Vagina (tissue), 2 donors: ENCODE results near the gene WDHD1. TPM values are rescaled to one million over a fixed set of nuclear protein-coding genes. Genes with fewer than 3 reads are reported as not detected.

ENCODE experiments used
- DNase-seq, 2 donors: peaks; one replicate each; pipeline ENCODE4 v3.0.0-alpha.2; 2017; ENCODE audit errors: extremely low spot score in 2 of 2
- H3K27ac ChIP-seq: fragments of 200-600 bp; sonication (generic); one replicate; pipeline ENCODE4 v1.5.1; 2019
- H3K27me3 ChIP-seq: fragments of 200-600 bp; sonication (generic); one replicate; pipeline ENCODE4 v1.5.1; 2019
- H3K36me3 ChIP-seq, 2 donors: fragments of 200-600 bp; sonication (generic); one replicate each; pipeline ENCODE4 v1.5.1; 2017 to 2019
- H3K4me1 ChIP-seq: fragments of 200-600 bp; sonication (generic); one replicate; pipeline ENCODE4 v1.5.1; 2019
- H3K4me3 ChIP-seq, 2 donors: fragments of 200-600 bp; sonication (generic); 1 replicate in 1 of 2; 2 replicates in 1 of 2; pipeline ENCODE4 v1.5.1; 2016 to 2019
- H3K9me3 ChIP-seq: fragments of 200-600 bp; sonication (generic); one replicate; pipeline ENCODE4 v1.5.1; 2019
- CTCF ChIP-seq, 3 experiments: fragments of 450-650 bp in 2 of 3; fragments of 200-600 bp in 1 of 3; sonication (generic) in 1 of 3; IDR thresholded peaks; one replicate each; pipeline ENCODE4 v1.5.1; 2017 to 2019; ENCODE audit warnings: antibody characterized with exemption in 3 of 3, mild to moderate bottlenecking in 2 of 3, moderate library complexity in 2 of 3
- POLR2A ChIP-seq, 2 donors: fragments of 450-650 bp; IDR thresholded peaks; one replicate each; pipeline ENCODE4 v1.6.1; 2017; ENCODE audit warnings: antibody characterized with exemption in 2 of 2, mild to moderate bottlenecking in 2 of 2, moderate library complexity in 2 of 2
- POLR2AphosphoS5 ChIP-seq, 2 donors: sonication (generic); formaldehyde crosslinking; IDR thresholded peaks; one replicate each; pipeline ENCODE4 v1.9.0; 2017; ENCODE audit warnings: antibody characterized with exemption in 2 of 2, mild to moderate bottlenecking in 2 of 2, low read depth in 1 of 2; ENCODE audit not compliant: insufficient read depth in 1 of 2
- intact Hi-C: fragments of 100-400 bp; cut with DNase I; formaldehyde crosslinking; loops from one replicate; pipeline ENCODE4 v1.15.1; 2023
- total RNA-seq: library from RNA; depleted of rRNA; stranded (reverse); fragments of >200 nt; gene quantifications from one replicate; pipeline ENCODE4 v1.2.3, GENCODE V29; 2016

The WDHD1 gene
- total RNA-seq, 1 donor from 2014 or later: 3.2 TPM

GRCh38 chr14:54981698-54982097, 45.2 kb downstream of the WDHD1 start:
- Histone ChIP-seq H3K36me3 (no peaks in the 10 kb centered on the region), H3K9me3 (no peaks in the 10 kb centered on the region), H3K4me3 (no peak overlapping the region), H3K4me1 (no peaks in the 10 kb centered on the region), H3K27me3 (no peaks in the 10 kb centered on the region), H3K27ac (no peak overlapping the region)
- no peak for DNase-seq
- intact Hi-C loops: no loop called here
- TF ChIP-seq POLR2A (IDR thresholded peaks at IDR 0.05) (no peak), CTCF (IDR thresholded peaks at IDR 0.05) (no peak), POLR2AphosphoS5 (IDR thresholded peaks at IDR 0.05; ENCODE audit: insufficient read depth in 1 of 2, low read depth in 1 of 2) (no peak)

GRCh38 chr14:54979039-54979438, 47.9 kb downstream of the WDHD1 start:
- intact Hi-C loops: no loop called here
- H3K27ac ChIP-seq: no peak overlapping the region
- no peaks in the 10 kb centered on the region for H3K4me1 ChIP-seq
- no peaks in the 10 kb centered on the region for H3K27me3 ChIP-seq
- H3K4me3 ChIP-seq: no peak overlapping the region
- H3K9me3 ChIP-seq: no peaks in the 10 kb centered on the region
- DNase-seq: no peak
- H3K36me3 ChIP-seq: no peaks in the 10 kb centered on the region
- no peak for TF ChIP-seq POLR2AphosphoS5 (IDR thresholded peaks at IDR 0.05; ENCODE audit: insufficient read depth in 1 of 2, low read depth in 1 of 2)
- no peak for TF ChIP-seq CTCF (IDR thresholded peaks at IDR 0.05)
- no peak for TF ChIP-seq POLR2A (IDR thresholded peaks at IDR 0.05)

- Histone ChIP-seq H3K27ac (no peak overlapping the region), H3K27me3 (no peaks in the 10 kb centered on the region), H3K4me3 (no peak overlapping the region), H3K4me1 (no peaks in the 10 kb centered on the region), H3K36me3 (no peaks in the 10 kb centered on the region), H3K9me3 (no peaks in the 10 kb centered on the region)
- DNase-seq: no peak
- intact Hi-C loops: no loop called here
- no peak for TF ChIP-seq POLR2AphosphoS5 (IDR thresholded peaks at IDR 0.05; ENCODE audit: insufficient read depth in 1 of 2, low read depth in 1 of 2)
- TF ChIP-seq CTCF (IDR thresholded peaks at IDR 0.05): no peak
- TF ChIP-seq POLR2A (IDR thresholded peaks at IDR 0.05): no peak
These were observed 50.6 kb downstream of the WDHD1 start for GRCh38 chr14:54976316-54976715.

GRCh38 chr14:54975856-54976255, 51.0 kb downstream of the WDHD1 start:
- intact Hi-C loops: no loop called here
- Histone ChIP-seq H3K36me3 (no peaks in the 10 kb centered on the region), H3K27me3 (no peaks in the 10 kb centered on the region), H3K27ac (no peak overlapping the region), H3K4me3 (no peak overlapping the region), H3K9me3 (no peaks in the 10 kb centered on the region), H3K4me1 (no peaks in the 10 kb centered on the region)
- no peak for DNase-seq
- TF ChIP-seq POLR2AphosphoS5 (IDR thresholded peaks at IDR 0.05; ENCODE audit: insufficient read depth in 1 of 2, low read depth in 1 of 2): no peak
- TF ChIP-seq POLR2A (IDR thresholded peaks at IDR 0.05): no peak
- no peak for TF ChIP-seq CTCF (IDR thresholded peaks at IDR 0.05)

- Histone ChIP-seq H3K4me3 (no peak overlapping the region), H3K9me3 (no peaks in the 10 kb centered on the region), H3K27me3 (no peaks in the 10 kb centered on the region), H3K27ac (no peak overlapping the region), H3K36me3 (no peaks in the 10 kb centered on the region), H3K4me1 (no peaks in the 10 kb centered on the region)
- no peak for TF ChIP-seq CTCF (IDR thresholded peaks at IDR 0.05)
- TF ChIP-seq POLR2A (IDR thresholded peaks at IDR 0.05): no peak
- no peak for TF ChIP-seq POLR2AphosphoS5 (IDR thresholded peaks at IDR 0.05; ENCODE audit: insufficient read depth in 1 of 2, low read depth in 1 of 2)
- no peak for DNase-seq
- intact Hi-C loops: no loop called here
These were observed 52.0 kb downstream of the WDHD1 start for GRCh38 chr14:54974788-54975414.
